ENCODE data around the gene UST.
A peak's percentile ranks its signal among the peaks of the same experiment; 100 is the strongest.

The UST gene

DNA sequence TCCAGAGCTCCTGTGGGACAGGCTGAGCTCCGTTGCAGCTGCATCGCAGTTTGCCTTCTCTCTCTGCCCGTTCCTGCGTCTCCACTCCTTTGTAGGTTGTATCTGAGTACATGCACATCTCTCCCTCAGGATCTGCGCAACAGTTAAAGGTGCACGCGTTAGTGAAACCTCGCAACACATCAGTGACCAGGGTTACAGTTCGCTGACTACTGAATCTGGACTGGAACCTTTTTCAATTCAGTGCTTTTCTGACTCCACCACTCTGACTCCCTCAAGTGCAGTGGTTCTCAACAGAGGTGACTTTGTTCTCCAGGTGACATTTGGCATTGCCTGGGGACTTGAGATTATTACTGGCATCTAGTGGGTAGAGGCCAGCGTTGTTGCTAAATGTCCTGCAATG, 44.0 kb downstream of the UST start:
- peak; percentile 10 for DNase-seq (ENCODE audit: low read depth)
- H3K4me3 ChIP-seq (ENCODE audit: low read depth, low read length), result no peak overlapping the region
- no peak for TF ChIP-seq CTCF (IDR thresholded peaks at IDR 0.05; ENCODE audit: low read depth, low read length, missing control alignments)

DNA sequence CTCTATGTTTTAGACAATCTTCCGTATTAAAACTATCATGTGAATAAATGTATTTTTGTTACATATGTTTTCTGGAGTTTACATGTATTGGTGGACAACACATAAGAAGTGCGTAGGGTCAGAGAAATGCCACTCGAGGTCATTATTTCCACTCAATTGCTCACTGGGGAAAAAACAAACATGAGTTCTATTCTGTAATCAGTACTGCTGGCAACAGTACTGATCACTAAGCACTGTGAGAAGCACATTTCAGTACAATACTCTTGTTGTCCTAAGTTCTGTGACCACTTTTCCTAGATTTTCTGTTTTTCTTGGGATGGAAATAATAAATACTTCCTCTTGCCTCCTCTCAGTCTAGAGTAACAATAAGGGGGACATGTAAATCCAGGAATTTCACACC, 44.5 kb downstream of the UST start:
- DNase-seq (ENCODE audit: low read depth), result no peak
- no peak overlapping the region for H3K4me3 ChIP-seq (ENCODE audit: low read depth, low read length)
- TF ChIP-seq CTCF (IDR thresholded peaks at IDR 0.05; ENCODE audit: low read depth, low read length, missing control alignments), result no peak

GRCh38 chr6:148793721-148794120, 46.9 kb downstream of the UST start:
- TF ChIP-seq CTCF (IDR thresholded peaks at IDR 0.05; ENCODE audit: low read depth, low read length, missing control alignments), result no peak
- H3K4me3 ChIP-seq (ENCODE audit: low read depth, low read length), result no peak overlapping the region
- DNase-seq (ENCODE audit: low read depth), result no peak

GRCh38 chr6:148794797-148795196, 48.0 kb downstream of the UST start:
- no peak for DNase-seq (ENCODE audit: low read depth)
- no peak overlapping the region for H3K4me3 ChIP-seq (ENCODE audit: low read depth, low read length)
- TF ChIP-seq CTCF (IDR thresholded peaks at IDR 0.05; ENCODE audit: low read depth, low read length, missing control alignments), result no peak

GRCh38 chr6:148795563-148795962, 48.7 kb downstream of the UST start:
- no peak for TF ChIP-seq CTCF (IDR thresholded peaks at IDR 0.05; ENCODE audit: low read depth, low read length, missing control alignments)
- DNase-seq (ENCODE audit: low read depth), result no peak

DNA sequence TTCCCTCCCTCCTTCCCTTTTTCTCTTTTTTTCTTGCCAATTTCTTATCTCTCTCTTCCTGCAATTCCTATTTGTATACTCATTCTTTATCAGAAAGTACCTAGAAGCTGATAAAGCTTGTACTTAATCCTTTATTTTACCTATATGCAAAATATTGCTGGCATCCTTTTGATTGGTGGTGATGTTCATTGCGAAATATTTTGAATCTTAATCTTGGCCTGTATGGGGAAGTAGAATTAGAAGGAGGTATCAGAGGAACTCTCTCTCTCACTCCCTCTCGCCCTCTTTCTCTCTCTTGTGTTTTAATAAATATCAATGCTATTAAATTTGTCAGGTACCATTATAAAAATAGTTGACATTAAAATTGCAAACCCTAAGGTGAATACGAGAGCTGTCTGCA, 52.8 kb downstream of the UST start:
- no peak for DNase-seq (ENCODE audit: low read depth)
- no peak for TF ChIP-seq CTCF (IDR thresholded peaks at IDR 0.05; ENCODE audit: low read depth, low read length, missing control alignments)
- H3K4me3 ChIP-seq (ENCODE audit: low read depth, low read length), result no peak overlapping the region

More at GRCh38 chr6:148795563-148795962, 48.7 kb downstream of the UST start:
- H3K4me3 ChIP-seq (ENCODE audit: low read depth, low read length), result no peak overlapping the region

- no peak for TF ChIP-seq CTCF (IDR thresholded peaks at IDR 0.05; ENCODE audit: low read depth, low read length, missing control alignments)
- no peak overlapping the region for H3K4me3 ChIP-seq (ENCODE audit: low read depth, low read length)
- no peak for DNase-seq (ENCODE audit: low read depth)
These were observed 53.7 kb downstream of the UST start for GRCh38 chr6:148800536-148800935.
